ENCODE results near the gene ISY1.

Gene ISY1

DNA sequence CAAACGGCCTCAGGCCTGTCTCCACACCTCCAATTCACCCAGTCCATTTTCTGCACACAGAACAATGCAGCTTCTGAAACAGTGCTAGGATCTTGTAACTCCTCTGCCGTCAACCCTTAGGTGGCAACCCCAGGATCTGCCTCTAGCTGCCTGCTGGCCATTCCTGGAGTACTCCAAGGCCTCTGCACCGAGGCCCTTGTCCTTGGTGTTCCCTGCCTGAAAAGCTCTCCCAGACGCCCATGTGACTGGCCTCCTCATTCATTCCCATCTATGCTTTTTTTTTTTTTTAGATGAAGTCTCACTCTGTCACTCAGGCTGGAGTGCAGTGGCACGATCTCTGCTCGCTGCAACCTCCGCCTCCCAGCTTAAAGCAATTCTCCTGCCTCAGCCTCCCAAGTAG, 57.6 kb downstream of the ISY1 start:
- TF ChIP-seq FOXP2 (optimal IDR thresholded peaks at IDR 0.05; ENCODE audit: borderline replicate concordance, extremely low read depth, extremely low read length, insufficient read depth): no peak
- no peak for TF ChIP-seq TAF1 (IDR thresholded peaks at IDR 0.05; ENCODE audit: borderline replicate concordance, insufficient read depth, low read length)
- TF ChIP-seq SIN3A (IDR thresholded peaks at IDR 0.05; ENCODE audit: borderline replicate concordance, insufficient read depth, low read length): no peak
- TF ChIP-seq POLR2AphosphoS5 (IDR thresholded peaks at IDR 0.05; ENCODE audit: low read depth, low read length): no peak
- TF ChIP-seq, protein P1, sequence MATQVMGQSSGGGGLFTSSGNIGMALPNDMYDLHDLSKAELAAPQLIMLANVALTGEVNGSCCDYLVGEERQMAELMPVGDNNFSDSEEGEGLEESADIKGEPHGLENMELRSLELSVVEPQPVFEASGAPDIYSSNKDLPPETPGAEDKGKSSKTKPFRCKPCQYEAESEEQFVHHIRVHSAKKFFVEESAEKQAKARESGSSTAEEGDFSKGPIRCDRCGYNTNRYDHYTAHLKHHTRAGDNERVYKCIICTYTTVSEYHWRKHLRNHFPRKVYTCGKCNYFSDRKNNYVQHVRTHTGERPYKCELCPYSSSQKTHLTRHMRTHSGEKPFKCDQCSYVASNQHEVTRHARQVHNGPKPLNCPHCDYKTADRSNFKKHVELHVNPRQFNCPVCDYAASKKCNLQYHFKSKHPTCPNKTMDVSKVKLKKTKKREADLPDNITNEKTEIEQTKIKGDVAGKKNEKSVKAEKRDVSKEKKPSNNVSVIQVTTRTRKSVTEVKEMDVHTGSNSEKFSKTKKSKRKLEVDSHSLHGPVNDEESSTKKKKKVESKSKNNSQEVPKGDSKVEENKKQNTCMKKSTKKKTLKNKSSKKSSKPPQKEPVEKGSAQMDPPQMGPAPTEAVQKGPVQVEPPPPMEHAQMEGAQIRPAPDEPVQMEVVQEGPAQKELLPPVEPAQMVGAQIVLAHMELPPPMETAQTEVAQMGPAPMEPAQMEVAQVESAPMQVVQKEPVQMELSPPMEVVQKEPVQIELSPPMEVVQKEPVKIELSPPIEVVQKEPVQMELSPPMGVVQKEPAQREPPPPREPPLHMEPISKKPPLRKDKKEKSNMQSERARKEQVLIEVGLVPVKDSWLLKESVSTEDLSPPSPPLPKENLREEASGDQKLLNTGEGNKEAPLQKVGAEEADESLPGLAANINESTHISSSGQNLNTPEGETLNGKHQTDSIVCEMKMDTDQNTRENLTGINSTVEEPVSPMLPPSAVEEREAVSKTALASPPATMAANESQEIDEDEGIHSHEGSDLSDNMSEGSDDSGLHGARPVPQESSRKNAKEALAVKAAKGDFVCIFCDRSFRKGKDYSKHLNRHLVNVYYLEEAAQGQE (IDR thresholded peaks at IDR 0.05; ENCODE audit: insufficient read depth in 1 of 2, low read depth in 2 of 2, low read length in 2 of 2): no peak

DNA sequence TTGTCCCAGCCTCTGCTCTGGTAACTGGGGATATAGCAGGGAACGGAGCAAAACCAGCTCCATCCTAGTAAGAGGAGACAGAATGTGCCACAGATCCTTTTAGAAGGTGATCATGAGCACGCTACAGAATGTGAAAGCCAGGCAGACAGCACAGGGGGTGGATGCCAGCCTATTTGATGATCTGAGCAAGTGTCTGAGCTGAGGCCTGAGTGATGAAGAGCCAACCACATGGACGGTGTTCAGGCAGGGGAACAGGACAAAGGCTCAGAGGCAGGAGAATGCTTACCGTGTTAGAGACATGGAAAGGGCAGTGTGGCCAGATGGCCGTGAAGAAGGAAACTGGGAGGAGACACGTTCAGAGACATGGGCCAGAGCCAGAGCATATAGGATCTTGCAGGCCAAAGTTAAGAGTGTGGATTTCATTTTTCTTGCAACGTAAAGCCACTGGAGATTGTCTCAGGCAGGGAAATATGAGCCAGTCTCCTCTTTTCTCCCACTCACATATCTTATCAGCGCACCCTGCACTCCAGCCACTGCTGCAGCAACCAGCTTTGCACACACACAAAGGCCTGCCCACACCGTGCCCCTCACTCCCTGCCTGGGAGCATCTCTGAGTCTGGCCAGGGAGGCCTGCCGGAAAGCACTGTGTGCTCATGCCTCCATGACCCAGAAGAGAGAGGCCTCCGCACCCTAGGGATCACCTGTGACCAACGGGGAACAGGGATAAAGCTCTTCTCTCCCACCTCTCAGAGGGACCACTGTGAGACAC, 59.3 kb downstream of the ISY1 start:
- TF ChIP-seq POLR2AphosphoS5 (IDR thresholded peaks at IDR 0.05; ENCODE audit: low read depth, low read length) (no peak), FOXP2 (optimal IDR thresholded peaks at IDR 0.05; ENCODE audit: borderline replicate concordance, extremely low read depth, extremely low read length, insufficient read depth) (no peak), TAF1 (IDR thresholded peaks at IDR 0.05; ENCODE audit: borderline replicate concordance, insufficient read depth, low read length) (no peak), SIN3A (IDR thresholded peaks at IDR 0.05; ENCODE audit: borderline replicate concordance, insufficient read depth, low read length) (no peak)
- TF ChIP-seq, protein P1 (IDR thresholded peaks at IDR 0.05; ENCODE audit: insufficient read depth in 1 of 2, low read depth in 2 of 2, low read length in 2 of 2): no peak

- TF ChIP-seq SIN3A (IDR thresholded peaks at IDR 0.05; ENCODE audit: borderline replicate concordance, insufficient read depth, low read length): no peak
Measured at GRCh38 chr3:129100274-129100673, 60.6 kb downstream of the ISY1 start.

DNA sequence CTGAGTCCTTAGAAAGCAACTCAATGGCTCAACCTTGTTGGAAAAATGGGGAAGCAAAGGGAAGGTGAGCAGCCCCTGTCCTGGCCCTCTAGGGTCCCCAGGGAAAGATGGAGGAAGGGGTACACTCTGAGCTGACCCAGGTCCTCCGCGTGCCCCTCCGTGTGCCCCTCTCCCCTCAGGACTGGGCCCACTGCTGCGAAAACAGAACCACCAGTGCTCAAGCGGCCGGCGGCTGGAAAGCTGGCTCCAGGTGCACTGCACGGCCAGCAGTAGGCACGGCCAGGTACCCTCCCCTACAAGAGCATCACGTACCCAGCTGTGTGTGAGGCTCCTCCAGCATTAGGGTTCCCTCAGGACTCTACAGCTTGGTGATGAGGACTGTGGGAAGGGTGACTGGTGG, 65.6 kb downstream of the ISY1 start:
- TF ChIP-seq FOXP2 (optimal IDR thresholded peaks at IDR 0.05; ENCODE audit: borderline replicate concordance, extremely low read depth, extremely low read length, insufficient read depth) (no peak), TAF1 (IDR thresholded peaks at IDR 0.05; ENCODE audit: borderline replicate concordance, insufficient read depth, low read length) (no peak), POLR2AphosphoS5 (IDR thresholded peaks at IDR 0.05; ENCODE audit: low read depth, low read length) (no peak), SIN3A (IDR thresholded peaks at IDR 0.05; ENCODE audit: borderline replicate concordance, insufficient read depth, low read length) (no peak)
- TF ChIP-seq, protein P1 (IDR thresholded peaks at IDR 0.05; ENCODE audit: insufficient read depth in 1 of 2, low read depth in 2 of 2, low read length in 2 of 2): no peak

DNA sequence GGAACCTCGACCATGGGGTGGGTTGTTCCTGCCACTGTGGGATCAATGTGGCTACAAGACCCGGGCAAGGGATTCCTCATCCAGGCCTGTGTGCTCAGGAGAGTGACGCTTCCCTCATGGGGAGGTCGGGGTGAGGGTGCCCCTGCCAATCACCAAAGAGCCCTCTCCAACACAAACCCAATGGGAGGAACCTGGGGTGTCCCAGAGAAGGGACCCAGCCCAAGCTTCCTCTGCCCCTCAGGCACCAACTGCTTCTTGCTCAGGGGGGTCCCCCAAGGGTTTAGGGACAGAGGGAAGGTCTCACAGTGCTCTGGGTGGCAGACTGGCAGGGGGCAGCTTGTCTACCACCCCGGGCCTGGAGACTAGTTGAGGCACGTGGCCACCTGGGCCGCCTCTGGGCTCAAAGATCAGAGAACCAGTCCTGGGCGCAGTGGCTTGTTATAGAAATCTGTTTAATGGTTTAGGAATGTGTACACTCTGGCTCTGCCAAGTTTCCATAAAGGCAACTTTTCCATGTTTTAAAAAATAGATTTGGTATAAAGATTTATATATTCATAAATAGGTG, 73.6 kb downstream of the ISY1 start:
- TF ChIP-seq POLR2AphosphoS5 (IDR thresholded peaks at IDR 0.05; ENCODE audit: low read depth, low read length) (no peak), TAF1 (IDR thresholded peaks at IDR 0.05; ENCODE audit: borderline replicate concordance, insufficient read depth, low read length) (no peak), SIN3A (IDR thresholded peaks at IDR 0.05; ENCODE audit: borderline replicate concordance, insufficient read depth, low read length) (no peak)
- TF ChIP-seq, protein P1 (IDR thresholded peaks at IDR 0.05; ENCODE audit: insufficient read depth in 1 of 2, low read depth in 2 of 2, low read length in 2 of 2): no peak
